ENCODE measurements around the gene PPP1R7.

PPP1R7 gene

DNA sequence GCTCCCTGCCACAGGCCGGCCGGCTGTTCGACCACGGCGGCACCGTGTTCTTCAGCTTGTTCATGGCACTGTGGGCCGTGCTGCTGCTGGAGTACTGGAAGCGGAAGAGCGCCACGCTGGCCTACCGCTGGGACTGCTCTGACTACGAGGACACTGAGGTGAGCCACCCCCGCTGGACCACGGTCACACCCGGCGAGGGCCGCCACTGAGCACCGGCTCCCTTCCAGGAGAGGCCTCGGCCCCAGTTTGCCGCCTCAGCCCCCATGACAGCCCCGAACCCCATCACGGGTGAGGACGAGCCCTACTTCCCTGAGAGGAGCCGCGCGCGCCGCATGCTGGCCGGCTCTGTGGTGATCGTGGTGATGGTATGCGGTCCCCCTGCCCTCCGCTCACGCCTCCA is 59.0 kb downstream of the PPP1R7 start:
- H4K20me1 ChIP-seq (ENCODE audit: insufficient read depth, low read length, poor library complexity, severe bottlenecking): no peaks in the 10 kb centered on the region
- H3K4me1 ChIP-seq (ENCODE audit: insufficient read depth, low read length, poor library complexity, severe bottlenecking): peaks cover 3% of the 10 kb centered on the region
- H3K36me3 ChIP-seq (ENCODE audit: insufficient read depth, low read length): no peaks in the 10 kb centered on the region
- no peaks in the 10 kb centered on the region for H3K27me3 ChIP-seq (ENCODE audit: insufficient read depth, low read length, poor library complexity, severe bottlenecking)
- TF ChIP-seq EZH2phosphoT487 (IDR thresholded peaks at IDR 0.05; ENCODE audit: borderline replicate concordance): no peak
- TF ChIP-seq, protein P1, sequence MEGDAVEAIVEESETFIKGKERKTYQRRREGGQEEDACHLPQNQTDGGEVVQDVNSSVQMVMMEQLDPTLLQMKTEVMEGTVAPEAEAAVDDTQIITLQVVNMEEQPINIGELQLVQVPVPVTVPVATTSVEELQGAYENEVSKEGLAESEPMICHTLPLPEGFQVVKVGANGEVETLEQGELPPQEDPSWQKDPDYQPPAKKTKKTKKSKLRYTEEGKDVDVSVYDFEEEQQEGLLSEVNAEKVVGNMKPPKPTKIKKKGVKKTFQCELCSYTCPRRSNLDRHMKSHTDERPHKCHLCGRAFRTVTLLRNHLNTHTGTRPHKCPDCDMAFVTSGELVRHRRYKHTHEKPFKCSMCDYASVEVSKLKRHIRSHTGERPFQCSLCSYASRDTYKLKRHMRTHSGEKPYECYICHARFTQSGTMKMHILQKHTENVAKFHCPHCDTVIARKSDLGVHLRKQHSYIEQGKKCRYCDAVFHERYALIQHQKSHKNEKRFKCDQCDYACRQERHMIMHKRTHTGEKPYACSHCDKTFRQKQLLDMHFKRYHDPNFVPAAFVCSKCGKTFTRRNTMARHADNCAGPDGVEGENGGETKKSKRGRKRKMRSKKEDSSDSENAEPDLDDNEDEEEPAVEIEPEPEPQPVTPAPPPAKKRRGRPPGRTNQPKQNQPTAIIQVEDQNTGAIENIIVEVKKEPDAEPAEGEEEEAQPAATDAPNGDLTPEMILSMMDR (conservative IDR thresholded peaks at IDR 0.05; ENCODE audit: low read length): no peak
- no peaks in the 10 kb centered on the region for H3K9me2 ChIP-seq (replicated peaks; ENCODE audit: low read depth, low read length)
- no peak overlapping the region for H3K4me3 ChIP-seq (ENCODE audit: low read length, poor library complexity, severe bottlenecking)
- no peak overlapping the region for H2AFZ ChIP-seq (ENCODE audit: low read length)
- H3K79me2 ChIP-seq (ENCODE audit: insufficient read depth, low read length): no peaks in the 10 kb centered on the region
- no peaks in the 10 kb centered on the region for H3F3A ChIP-seq (ENCODE audit: low read depth)
- no peaks in the 10 kb centered on the region for H3K9me3 ChIP-seq (ENCODE audit: insufficient read depth, low read depth, low read length)
- H3K4me2 ChIP-seq (ENCODE audit: low read depth, low read length, poor library complexity, severe bottlenecking): no peak overlapping the region
- H3K9ac ChIP-seq (ENCODE audit: low read depth, low read length, poor library complexity, severe bottlenecking): no peak overlapping the region

GRCh38 chr2:241211276-241211675 is 61.0 kb downstream of the PPP1R7 start:
- Histone ChIP-seq H3K4me3 (ENCODE audit: low read length, poor library complexity, severe bottlenecking) (no peak overlapping the region), H3K27me3 (ENCODE audit: insufficient read depth, low read length, poor library complexity, severe bottlenecking) (no peaks in the 10 kb centered on the region), H2AFZ (ENCODE audit: low read length) (peak overlapping the region; percentile 71; the same call in 1 of the 2 replicates), H3K79me2 (ENCODE audit: insufficient read depth, low read length) (no peaks in the 10 kb centered on the region), H3K4me2 (ENCODE audit: low read depth, low read length, poor library complexity, severe bottlenecking) (peak overlapping the region; percentile 7), H3F3A (ENCODE audit: low read depth) (no peaks in the 10 kb centered on the region), H3K36me3 (ENCODE audit: insufficient read depth, low read length) (no peaks in the 10 kb centered on the region), H3K9ac (ENCODE audit: low read depth, low read length, poor library complexity, severe bottlenecking) (no peak overlapping the region), H3K9me2 (replicated peaks; ENCODE audit: low read depth, low read length) (no peaks in the 10 kb centered on the region), H3K9me3 (ENCODE audit: insufficient read depth, low read depth, low read length) (no peaks in the 10 kb centered on the region), H4K20me1 (ENCODE audit: insufficient read depth, low read length, poor library complexity, severe bottlenecking) (no peaks in the 10 kb centered on the region), H3K4me1 (ENCODE audit: insufficient read depth, low read length, poor library complexity, severe bottlenecking) (peaks cover 3% of the 10 kb centered on the region)
- no peak for TF ChIP-seq EZH2phosphoT487 (IDR thresholded peaks at IDR 0.05; ENCODE audit: borderline replicate concordance)
- TF ChIP-seq, protein P1 (conservative IDR thresholded peaks at IDR 0.05; ENCODE audit: low read length): no peak

GRCh38 chr2:241213041-241213440 is 62.8 kb downstream of the PPP1R7 start:
- TF ChIP-seq, protein P1 (conservative IDR thresholded peaks at IDR 0.05; ENCODE audit: low read length): no peak
- TF ChIP-seq EZH2phosphoT487 (IDR thresholded peaks at IDR 0.05; ENCODE audit: borderline replicate concordance): no peak
- Histone ChIP-seq H3F3A (ENCODE audit: low read depth) (no peaks in the 10 kb centered on the region), H3K9me2 (replicated peaks; ENCODE audit: low read depth, low read length) (no peaks in the 10 kb centered on the region), H4K20me1 (ENCODE audit: insufficient read depth, low read length, poor library complexity, severe bottlenecking) (no peaks in the 10 kb centered on the region), H3K36me3 (ENCODE audit: insufficient read depth, low read length) (no peaks in the 10 kb centered on the region), H3K9me3 (ENCODE audit: insufficient read depth, low read depth, low read length) (no peaks in the 10 kb centered on the region), H3K79me2 (ENCODE audit: insufficient read depth, low read length) (no peaks in the 10 kb centered on the region), H3K4me2 (ENCODE audit: low read depth, low read length, poor library complexity, severe bottlenecking) (no peak overlapping the region), H3K27me3 (ENCODE audit: insufficient read depth, low read length, poor library complexity, severe bottlenecking) (no peaks in the 10 kb centered on the region), H3K9ac (ENCODE audit: low read depth, low read length, poor library complexity, severe bottlenecking) (no peak overlapping the region), H3K4me1 (ENCODE audit: insufficient read depth, low read length, poor library complexity, severe bottlenecking) (peaks cover 3% of the 10 kb centered on the region), H3K4me3 (ENCODE audit: low read length, poor library complexity, severe bottlenecking) (no peak overlapping the region), H2AFZ (ENCODE audit: low read length) (no peak overlapping the region)

Measured in Loucy (cell line).